GM20000 (cell line): ENCODE data around the gene PQBP1.

Experiments used
- DNase-seq: peaks from one replicate; pipeline ENCODE4 v3.0.0; 2012; ENCODE audit warnings: low spot score
- CTCF ChIP-seq: IDR thresholded peaks from 2 replicates; pipeline ENCODE4 v1.5.1; 2012; ENCODE audit warnings: mild to moderate bottlenecking, control low read depth; ENCODE audit errors: extremely low read depth, missing control alignments

The PQBP1 gene

GRCh38 chrX:48919360-48919841, 21.7 kb downstream of the PQBP1 start:
- no peak for TF ChIP-seq CTCF
- no peak for DNase-seq

- no peak for TF ChIP-seq CTCF
- no peak for DNase-seq
Observed at GRCh38 chrX:48919947-48920717, 22.4 kb downstream of the PQBP1 start.

GRCh38 chrX:48920718-48921104, 23.0 kb downstream of the PQBP1 start:
- DNase-seq: no peak
- no peak for TF ChIP-seq CTCF

GRCh38 chrX:48923771-48924170, 26.0 kb downstream of the PQBP1 start:
- no peak for TF ChIP-seq CTCF
- no peak for DNase-seq

GRCh38 chrX:48924270-48924669, 26.5 kb downstream of the PQBP1 start:
- no peak for TF ChIP-seq CTCF
- no peak for DNase-seq

GRCh38 chrX:48927123-48927522, 29.4 kb downstream of the PQBP1 start:
- no peak for DNase-seq
- TF ChIP-seq CTCF: no peak

- DNase-seq: no peak
- TF ChIP-seq CTCF: no peak
Observed at GRCh38 chrX:48927736-48928382, 30.1 kb downstream of the PQBP1 start.
